A673 (cell line): Measurements from ENCODE around the gene CCDC85A.

Experiments used
- CTCF ChIP-seq: fragments of 300-800, 200-600 bp; sonication (generic); conservative IDR thresholded peaks from 2 replicates; pipeline ENCODE4 v1.5.1; 2017; ENCODE audit warnings: low read depth, mild to moderate bottlenecking, antibody characterized with exemption, low read length, moderate library complexity, mixed read lengths
- EZH2 ChIP-seq: fragments of 200-600 bp; sonication (generic); IDR thresholded peaks from 2 replicates; pipeline ENCODE4 v1.6.1; 2017; ENCODE audit warnings: borderline replicate concordance, low read depth, mild to moderate bottlenecking, mixed read lengths, antibody characterized with exemption, low read length; ENCODE audit not compliant: poor library complexity, severe bottlenecking

DNA sequence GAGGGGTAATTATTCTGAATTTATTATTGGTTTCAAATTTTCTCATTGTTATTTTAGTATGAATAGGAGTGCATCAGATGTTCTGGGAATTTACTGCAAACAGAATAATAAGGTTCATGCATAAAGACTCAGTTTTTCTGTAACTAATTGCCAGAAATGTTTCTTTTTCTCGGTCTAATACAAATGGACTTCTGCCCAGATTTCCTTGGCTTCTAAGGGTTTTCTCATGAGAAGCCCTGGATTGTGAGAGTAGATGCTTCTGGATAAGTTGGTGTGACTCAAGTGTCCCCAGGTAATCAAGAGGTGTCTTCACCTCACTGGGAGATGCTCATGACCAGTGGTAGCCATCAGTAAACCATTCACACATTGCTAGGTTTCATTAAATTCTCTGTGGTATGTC is 78.5 kb downstream of the CCDC85A start:
- TF ChIP-seq CTCF: no peak
- no peak for TF ChIP-seq EZH2
